ENCODE results near the gene FMO4. TPM values are rescaled to one million over a fixed set of nuclear protein-coding genes. Genes with fewer than 3 reads are reported as not detected.
"Not testable (repeated sequence)": the region's sequence is repeated elsewhere in the genome, so short reads cannot be mapped to it uniquely, and the experiment has no call there.

Gene FMO4
- total and polyA plus RNA-seq, 2 donors (not counting 3 experiments of a cell fraction or from before 2014, with no cell fraction given) = 0.25 to 0.33 TPM

GRCh38 chr1:171295383-171295782 lies 18.6 kb upstream of the FMO4 start:
- dilution Hi-C loops (cut with MboI; ENCODE audit: extremely low pct_ligation_motif_present, low sequenced_read_pairs); H3K79me2 ChIP-seq (ENCODE audit: control insufficient read depth, insufficient read depth, low read length); H3K9ac ChIP-seq (replicated peaks; ENCODE audit: extremely low read depth, insufficient read depth, low read length); H2AFZ ChIP-seq (ENCODE audit: low read depth, low read length); FAIRE-seq; H4K20me1 ChIP-seq (replicated peaks; ENCODE audit: control insufficient read depth, extremely low read depth, insufficient read depth, low read length); BruUV-seq (replicated peaks); H3K4me1 ChIP-seq (ENCODE audit: control insufficient read depth, extremely low read depth, insufficient read depth, low read length); intact Hi-C loops (cut with micrococcal nuclease); DNase-seq (ENCODE audit: low read depth, low spot score); POLR2A ChIA-PET; H3K4me2 ChIP-seq (ENCODE audit: insufficient read depth, low read length); H3K4me3 ChIP-seq (replicated peaks in 1 of 3; ENCODE audit: insufficient read depth in 1 of 3, low read depth in 1 of 3, low read length in 3 of 3); H3K27me3 ChIP-seq (ENCODE audit: control insufficient read depth in 2 of 2, insufficient read depth in 2 of 2, low read length in 2 of 2); H3K9me1 ChIP-seq (replicated peaks; ENCODE audit: control insufficient read depth, extremely low read depth, insufficient read depth, low read length); H3K36me3 ChIP-seq (ENCODE audit: control insufficient read depth in 2 of 2, extremely low read depth in 1 of 2, insufficient read depth in 2 of 2, low read length in 2 of 2); H3K27ac ChIP-seq (ENCODE audit: insufficient read depth, low read depth, low read length); H3K9me3 ChIP-seq (replicated peaks; ENCODE audit: control insufficient read depth, insufficient read depth, low read length): not testable (repeated sequence)
- CTCF ChIA-PET = interaction anchor here (1.0 to 3.1 kb wide), 2 partner anchors 9 to 18 kb away, joined by 3 to 8 read pairs; partner anchors contain the start of gene FMO4

- Histone ChIP-seq H3K9me1 (replicated peaks; ENCODE audit: control insufficient read depth, extremely low read depth, insufficient read depth, low read length) (no peaks in the 10 kb centered on the region), H3K9ac (replicated peaks; ENCODE audit: extremely low read depth, insufficient read depth, low read length) (no peak overlapping the region), H3K4me1 (ENCODE audit: control insufficient read depth, extremely low read depth, insufficient read depth, low read length) (no peaks in the 10 kb centered on the region), H3K4me2 (ENCODE audit: insufficient read depth, low read length) (no peak overlapping the region), H3K36me3 (ENCODE audit: control insufficient read depth in 2 of 2, extremely low read depth in 1 of 2, insufficient read depth in 2 of 2, low read length in 2 of 2) (no peaks in the 10 kb centered on the region), H4K20me1 (replicated peaks; ENCODE audit: control insufficient read depth, extremely low read depth, insufficient read depth, low read length) (no peaks in the 10 kb centered on the region), H3K27ac (ENCODE audit: insufficient read depth, low read depth, low read length) (no peak overlapping the region), H3K79me2 (ENCODE audit: control insufficient read depth, insufficient read depth, low read length) (no peaks in the 10 kb centered on the region), H3K4me3 (replicated peaks in 1 of 3; ENCODE audit: insufficient read depth in 1 of 3, low read depth in 1 of 3, low read length in 3 of 3) (no peak overlapping the region), H3K27me3 (ENCODE audit: control insufficient read depth in 2 of 2, insufficient read depth in 2 of 2, low read length in 2 of 2) (no peaks in the 10 kb centered on the region), H3K9me3 (replicated peaks; ENCODE audit: control insufficient read depth, insufficient read depth, low read length) (no peaks in the 10 kb centered on the region), H2AFZ (ENCODE audit: low read depth, low read length) (no peak overlapping the region)
- ChIA-PET CTCF (interaction anchor here (1.0 to 3.1 kb wide), 2 partner anchors 10 to 18 kb away, joined by 3 to 8 read pairs; partner anchors contain the start of gene FMO4), POLR2A (no interaction called here)
- DNase-seq (ENCODE audit: low read depth, low spot score) (no peak), FAIRE-seq (no peak)
- BruUV-seq (replicated peaks) = no TSS peak
- TF ChIP-seq MAX (IDR thresholded peaks at IDR 0.05; ENCODE audit: insufficient read depth, insufficient read length) (no peak), POLR2A (IDR thresholded peaks at IDR 0.05; ENCODE audit: low read depth, low read length) (no peak)
- dilution Hi-C loops (cut with MboI; ENCODE audit: extremely low pct_ligation_motif_present, low sequenced_read_pairs) (no loop called here), intact Hi-C loops (cut with micrococcal nuclease) (no loop called here)
Observed at GRCh38 chr1:171295821-171296220, 18.2 kb upstream of the FMO4 start.
